Measurements from ENCODE around the gene PDCD4.

- no peak for TF ChIP-seq RAD51 (IDR thresholded peaks at IDR 0.05; ENCODE audit: borderline replicate concordance, low read depth)
- no peak for TF ChIP-seq ZNF785 (CRISPR knock-in tag; IDR thresholded peaks at IDR 0.05)
- TF ChIP-seq EP300 (IDR thresholded peaks at IDR 0.05; ENCODE audit: low read length): no peak
These were observed 47.7 kb downstream of the PDCD4 start, which contains the start of gene SHOC2 for GRCh38 chr10:110919349-110919931.
